ENCODE data around the gene LSP1.
A peak's percentile ranks its signal among the peaks of the same experiment; 100 is the strongest.
"Not testable (repeated sequence)": the region's sequence is repeated elsewhere in the genome, so short reads cannot be mapped to it uniquely, and the experiment has no call there.

Gene LSP1

DNA sequence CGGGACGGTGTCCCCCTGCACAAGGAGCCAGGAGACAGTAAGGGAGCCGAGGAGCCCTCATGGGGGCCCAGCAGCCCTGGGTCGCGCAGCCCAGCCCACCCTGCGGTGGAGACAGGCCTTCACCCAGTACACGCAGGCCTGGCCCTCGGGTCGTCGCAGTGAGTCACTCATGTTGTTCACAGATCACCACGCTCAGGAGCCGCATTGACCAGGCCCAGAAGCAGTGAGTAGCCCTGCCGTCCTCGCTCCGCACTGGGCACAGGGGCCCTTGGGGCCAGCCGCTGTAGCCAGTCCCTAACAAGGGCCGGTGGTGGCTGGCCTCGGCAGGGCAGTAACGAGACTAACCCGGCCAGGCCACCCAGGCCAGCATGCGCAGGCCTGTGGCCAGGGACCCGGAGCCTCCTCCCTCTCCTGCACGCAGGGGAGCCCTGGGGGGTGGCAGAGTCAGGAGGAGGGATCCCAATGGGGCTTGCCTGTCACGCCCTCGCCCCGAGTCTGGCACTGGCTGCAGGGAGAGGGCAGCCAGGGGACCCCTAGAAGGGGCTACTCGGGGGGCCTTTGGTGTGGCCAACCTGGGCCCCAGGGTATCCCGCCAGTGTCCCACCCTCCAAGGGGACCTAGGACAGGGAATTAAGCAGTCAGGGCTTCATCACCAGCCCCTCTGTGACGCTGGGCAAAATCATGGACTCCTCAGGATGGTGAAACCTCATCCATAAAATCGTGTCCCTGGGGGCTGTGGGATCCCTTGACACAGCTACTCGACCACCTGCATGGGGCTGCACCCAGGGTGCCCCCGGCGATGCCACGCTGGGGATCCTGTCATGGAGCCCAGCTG, 84.1 kb downstream of the LSP1 start:
- DNase-seq (ENCODE audit: low read depth, low spot score), result no peak
- TF ChIP-seq, protein P1, sequence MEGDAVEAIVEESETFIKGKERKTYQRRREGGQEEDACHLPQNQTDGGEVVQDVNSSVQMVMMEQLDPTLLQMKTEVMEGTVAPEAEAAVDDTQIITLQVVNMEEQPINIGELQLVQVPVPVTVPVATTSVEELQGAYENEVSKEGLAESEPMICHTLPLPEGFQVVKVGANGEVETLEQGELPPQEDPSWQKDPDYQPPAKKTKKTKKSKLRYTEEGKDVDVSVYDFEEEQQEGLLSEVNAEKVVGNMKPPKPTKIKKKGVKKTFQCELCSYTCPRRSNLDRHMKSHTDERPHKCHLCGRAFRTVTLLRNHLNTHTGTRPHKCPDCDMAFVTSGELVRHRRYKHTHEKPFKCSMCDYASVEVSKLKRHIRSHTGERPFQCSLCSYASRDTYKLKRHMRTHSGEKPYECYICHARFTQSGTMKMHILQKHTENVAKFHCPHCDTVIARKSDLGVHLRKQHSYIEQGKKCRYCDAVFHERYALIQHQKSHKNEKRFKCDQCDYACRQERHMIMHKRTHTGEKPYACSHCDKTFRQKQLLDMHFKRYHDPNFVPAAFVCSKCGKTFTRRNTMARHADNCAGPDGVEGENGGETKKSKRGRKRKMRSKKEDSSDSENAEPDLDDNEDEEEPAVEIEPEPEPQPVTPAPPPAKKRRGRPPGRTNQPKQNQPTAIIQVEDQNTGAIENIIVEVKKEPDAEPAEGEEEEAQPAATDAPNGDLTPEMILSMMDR (IDR thresholded peaks at IDR 0.05; ENCODE audit: low read depth, low read length), result no peak
- no peak overlapping the region for H3K4me3 ChIP-seq (ENCODE audit: low read depth, low read length)
- in situ Hi-C loops (cut with HindIII; ENCODE audit: low sequenced_read_pairs), result no loop called here

DNA sequence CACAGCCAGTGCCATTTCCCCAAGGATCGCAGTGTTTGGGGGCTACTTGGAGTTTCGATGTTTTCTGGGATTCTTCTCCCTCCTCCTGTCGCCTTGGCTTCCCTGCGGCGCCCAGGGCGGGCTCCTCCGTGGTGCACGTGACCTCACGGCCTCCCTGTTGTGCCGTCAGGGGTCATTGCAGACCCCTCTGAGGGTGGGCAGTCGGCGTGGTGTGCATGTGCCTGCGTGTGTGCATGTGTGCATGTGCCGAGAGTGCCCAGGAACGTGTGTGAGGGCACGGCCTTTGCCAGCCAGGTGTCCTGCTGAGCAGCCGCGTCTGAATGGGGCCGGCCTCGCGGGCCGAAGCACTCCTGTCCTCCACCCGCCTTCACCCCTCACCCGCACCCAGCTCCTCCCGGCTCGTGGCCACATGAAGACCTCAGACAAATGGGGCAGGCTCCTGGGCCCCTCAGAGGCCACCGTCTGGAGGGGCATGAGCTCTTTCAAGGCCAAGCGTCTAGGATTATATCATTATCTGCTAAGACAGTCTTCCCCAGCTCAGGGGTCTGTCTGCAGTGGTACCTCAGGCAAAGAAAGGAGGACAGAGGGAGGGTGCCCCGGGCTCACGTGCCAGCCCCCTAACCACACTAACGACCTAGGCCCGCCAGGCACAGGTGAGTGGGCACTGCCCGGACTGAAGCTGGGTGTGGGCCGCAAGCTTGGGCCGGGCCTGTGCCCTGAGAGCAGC, 84.9 kb downstream of the LSP1 start:
- no peak overlapping the region for H3K4me3 ChIP-seq (ENCODE audit: low read depth, low read length)
- no peak for DNase-seq (ENCODE audit: low read depth, low spot score)
- in situ Hi-C loops (cut with HindIII; ENCODE audit: low sequenced_read_pairs), result no loop called here
- TF ChIP-seq, protein P1 (IDR thresholded peaks at IDR 0.05; ENCODE audit: low read depth, low read length), result no peak

DNA sequence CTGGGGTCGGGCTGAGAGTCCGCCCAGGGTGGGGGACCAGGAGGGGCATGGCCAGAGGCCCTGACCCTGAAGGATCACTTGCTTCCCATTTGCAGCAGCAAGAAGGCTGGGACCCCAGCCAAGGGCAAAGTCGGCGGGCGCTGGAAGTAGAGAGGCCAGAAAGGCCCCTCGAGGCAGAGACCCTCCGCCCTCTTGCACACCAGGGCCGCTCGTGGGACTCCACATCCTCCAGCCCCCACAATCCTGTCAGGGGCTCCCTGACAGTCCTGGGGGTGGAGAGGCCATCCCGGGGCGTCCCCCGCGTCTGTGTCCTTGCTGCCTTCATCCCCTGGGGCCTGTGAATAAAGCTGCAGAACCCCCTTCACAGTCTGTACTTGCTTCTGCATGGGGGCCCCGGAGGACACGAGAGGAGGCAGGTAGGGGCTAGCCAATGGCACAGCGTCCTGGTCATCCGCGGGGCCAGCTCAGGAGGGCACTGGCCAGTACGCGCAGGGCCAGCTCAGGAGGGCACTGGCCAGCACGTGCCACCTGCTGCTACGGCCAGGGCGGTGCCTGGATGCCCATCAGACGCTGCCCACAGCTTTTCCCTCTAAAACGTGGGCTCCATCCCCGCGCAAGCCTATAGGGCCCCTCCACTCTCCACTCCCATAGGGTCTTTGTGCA, 85.6 kb downstream of the LSP1 start:
- TF ChIP-seq, protein P1 (IDR thresholded peaks at IDR 0.05; ENCODE audit: low read depth, low read length), result no peak
- no peak overlapping the region for H3K4me3 ChIP-seq (ENCODE audit: low read depth, low read length)
- DNase-seq (ENCODE audit: low read depth, low spot score), result no peak
- in situ Hi-C loops (cut with HindIII; ENCODE audit: low sequenced_read_pairs), result no loop called here

DNA sequence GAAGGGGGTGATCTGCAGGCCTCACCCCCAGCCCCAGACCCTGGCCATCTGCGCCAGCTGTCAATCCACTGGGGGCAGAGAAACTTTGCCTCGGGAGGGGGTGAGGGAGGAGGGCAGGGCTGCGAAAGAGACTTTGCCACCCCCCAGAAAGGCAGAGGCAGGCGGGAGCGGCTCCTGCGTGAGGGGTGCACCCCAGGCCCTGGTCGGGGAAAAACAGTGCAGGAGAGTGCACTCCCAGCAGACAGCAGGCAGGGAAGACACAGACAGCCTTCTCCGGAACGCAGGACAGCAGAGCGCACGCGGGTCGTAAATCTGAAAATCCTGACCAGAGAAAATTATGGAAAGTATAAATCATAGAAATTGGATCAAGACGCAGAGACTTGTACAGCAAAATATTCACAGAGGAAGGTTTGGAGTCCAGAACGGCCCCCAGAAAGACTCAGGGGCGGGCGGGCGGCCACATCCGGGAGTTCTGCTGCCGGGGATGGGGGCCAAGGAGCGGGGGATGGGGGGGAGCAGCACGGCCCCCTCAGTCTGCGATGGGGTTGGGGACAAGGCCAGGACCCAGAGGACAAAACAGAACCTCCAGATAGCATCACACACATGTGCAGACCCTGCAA, 86.2 kb downstream of the LSP1 start:
- in situ Hi-C loops (cut with HindIII; ENCODE audit: low sequenced_read_pairs), result no loop called here
- TF ChIP-seq, protein P1 (IDR thresholded peaks at IDR 0.05; ENCODE audit: low read depth, low read length), result no peak
- DNase-seq (ENCODE audit: low read depth, low spot score), result no peak
- H3K4me3 ChIP-seq (ENCODE audit: low read depth, low read length), result no peak overlapping the region

DNA sequence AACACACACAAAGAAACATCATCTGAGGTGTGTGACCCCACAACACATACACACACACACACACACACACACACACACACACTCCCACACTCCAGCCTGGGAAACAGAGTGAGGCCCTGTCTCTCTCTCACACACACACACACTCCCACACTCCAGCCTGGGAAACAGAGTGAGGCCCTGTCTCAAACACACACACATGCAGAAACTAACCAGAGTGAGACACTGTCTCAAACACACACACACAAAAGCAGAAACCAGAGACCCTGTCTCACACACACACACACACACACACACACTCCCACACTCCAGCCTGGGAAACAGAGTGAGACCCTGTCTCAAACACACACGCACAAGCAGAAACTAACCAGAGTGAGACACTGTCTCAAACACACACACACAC, 86.9 kb downstream of the LSP1 start:
- peak; percentile 18 for DNase-seq (ENCODE audit: low read depth, low spot score)
- in situ Hi-C loops (cut with HindIII; ENCODE audit: low sequenced_read_pairs); H3K4me3 ChIP-seq (ENCODE audit: low read depth, low read length): not testable (repeated sequence)

Data from astrocyte of the spinal cord (primary cell).